A375 (cell line): Measurements from ENCODE around the gene RPL34. TPM values are rescaled to one million over a fixed set of nuclear protein-coding genes. Genes with fewer than 3 reads are reported as not detected.

Experiments
- small RNA-seq: library from RNA; depleted of rRNA; stranded (forward); fragments of <200 nt; gene quantifications from one replicate; pipeline ENCODE3, GENCODE V24; 2014
- total RNA-seq: library from RNA; depleted of rRNA; stranded (reverse); fragments of >200 nt; shearing (Covaris generic); gene quantifications from 2 replicates; pipeline ENCODE4 v1.2.3, GENCODE V29; 2014; rRNA removed

The RPL34 gene
- total RNA-seq = 1,368 and 1,401 TPM in 2 replicates

GRCh38 chr4:108620101-108620932 is at the start of gene RPL34:
Gene RPL34, plus strand, starts transcription at chr4:108620576. Its CDS starts 1,384 bp downstream, at chr4:108621960.

GRCh38 chr4:108650212-108651013 is 30.0 kb downstream of the RPL34 start, which contains the start of gene OSTC:
Gene OSTC, plus strand, starts transcription at chr4:108650599. Its CDS starts 57 bp downstream, at chr4:108650656.

Small RNA genes within 50 kb of the gene (small RNA-seq; reads per million reads assigned to genes)
- gene RNU6-431P = not detected

Other genes with a start within 250 kb of the RPL34 start
- 50.5 and 53.6 TPM in 2 replicates for gene OSTC, start 30.0 kb downstream of the RPL34 start, total RNA-seq
- gene ETNPPL, start 142.5 kb downstream of the RPL34 start, total RNA-seq = 0.34 TPM in 1 of 2 replicates, not detected in the other